ENCODE data around the gene OXER1.

DNA sequence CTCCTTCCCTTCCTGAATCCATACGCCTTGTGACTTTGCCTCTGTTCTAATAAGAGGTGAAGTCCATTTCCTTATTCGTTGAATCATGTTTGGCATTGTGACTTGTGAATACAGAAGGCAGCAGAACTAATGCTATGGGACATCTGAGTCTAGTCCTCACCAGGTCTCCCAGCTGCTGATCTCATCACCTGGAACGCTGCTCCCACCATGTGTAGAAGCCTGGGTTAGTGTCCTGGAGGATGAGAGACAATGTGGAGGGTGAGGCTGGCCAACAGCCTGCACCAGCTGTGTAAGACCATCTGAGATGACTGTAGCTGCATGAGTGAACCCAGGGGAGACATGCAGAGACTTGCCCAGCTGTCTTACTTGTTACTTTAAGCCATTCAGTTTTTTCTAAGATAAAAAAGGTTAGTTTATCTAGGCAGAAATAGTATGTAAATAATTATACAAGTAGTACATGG lies 31.9 kb upstream of the OXER1 start:
- TF ChIP-seq, protein P1, sequence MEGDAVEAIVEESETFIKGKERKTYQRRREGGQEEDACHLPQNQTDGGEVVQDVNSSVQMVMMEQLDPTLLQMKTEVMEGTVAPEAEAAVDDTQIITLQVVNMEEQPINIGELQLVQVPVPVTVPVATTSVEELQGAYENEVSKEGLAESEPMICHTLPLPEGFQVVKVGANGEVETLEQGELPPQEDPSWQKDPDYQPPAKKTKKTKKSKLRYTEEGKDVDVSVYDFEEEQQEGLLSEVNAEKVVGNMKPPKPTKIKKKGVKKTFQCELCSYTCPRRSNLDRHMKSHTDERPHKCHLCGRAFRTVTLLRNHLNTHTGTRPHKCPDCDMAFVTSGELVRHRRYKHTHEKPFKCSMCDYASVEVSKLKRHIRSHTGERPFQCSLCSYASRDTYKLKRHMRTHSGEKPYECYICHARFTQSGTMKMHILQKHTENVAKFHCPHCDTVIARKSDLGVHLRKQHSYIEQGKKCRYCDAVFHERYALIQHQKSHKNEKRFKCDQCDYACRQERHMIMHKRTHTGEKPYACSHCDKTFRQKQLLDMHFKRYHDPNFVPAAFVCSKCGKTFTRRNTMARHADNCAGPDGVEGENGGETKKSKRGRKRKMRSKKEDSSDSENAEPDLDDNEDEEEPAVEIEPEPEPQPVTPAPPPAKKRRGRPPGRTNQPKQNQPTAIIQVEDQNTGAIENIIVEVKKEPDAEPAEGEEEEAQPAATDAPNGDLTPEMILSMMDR (conservative IDR thresholded peaks at IDR 0.05; ENCODE audit: low read depth, low read length): no peak
- no peak for TF ChIP-seq EZH2 (IDR thresholded peaks at IDR 0.05; ENCODE audit: borderline replicate concordance, low read depth, low read length, poor library complexity, severe bottlenecking)

Data from A673 (cell line).